Measurements from ENCODE around the gene ZBED1.
"Not testable (repeated sequence)": the region's sequence is repeated elsewhere in the genome, so short reads cannot be mapped to it uniquely, and the experiment has no call there.

The ZBED1 gene

GRCh38 chrX:2514131-2514530 is 13.4 kb upstream of the ZBED1 start:
- no peak overlapping the region for H3K4me3 ChIP-seq (ENCODE audit: low read length)
- H3K4me1 ChIP-seq (ENCODE audit: control insufficient read depth, insufficient read depth, low read length), result no peaks in the 10 kb centered on the region
- peaks cover 5% of the 10 kb centered on the region for H3K27me3 ChIP-seq (ENCODE audit: control insufficient read depth, insufficient read depth, low read length)
- H3K9ac ChIP-seq (ENCODE audit: low read length), result no peak overlapping the region
- H3K36me3 ChIP-seq (ENCODE audit: control insufficient read depth, insufficient read depth, low read length), result no peaks in the 10 kb centered on the region
- H3K9me3 ChIP-seq (ENCODE audit: control insufficient read depth, low read length), result no peaks in the 10 kb centered on the region

- no peaks in the 10 kb centered on the region for H3K9me3 ChIP-seq (ENCODE audit: control insufficient read depth, low read length)
- H3K4me1 ChIP-seq (ENCODE audit: control insufficient read depth, insufficient read depth, low read length), result no peaks in the 10 kb centered on the region
- no peak overlapping the region for H3K9ac ChIP-seq (ENCODE audit: low read length)
- no peak overlapping the region for H3K4me3 ChIP-seq (ENCODE audit: low read length)
- peaks cover 5% of the 10 kb centered on the region for H3K27me3 ChIP-seq (ENCODE audit: control insufficient read depth, insufficient read depth, low read length)
- H3K36me3 ChIP-seq (ENCODE audit: control insufficient read depth, insufficient read depth, low read length), result no peaks in the 10 kb centered on the region
Measured at GRCh38 chrX:2513121-2513664, 12.4 kb upstream of the ZBED1 start.

GRCh38 chrX:2512501-2512900 is 11.7 kb upstream of the ZBED1 start:
- no peaks in the 10 kb centered on the region for H3K36me3 ChIP-seq (ENCODE audit: control insufficient read depth, insufficient read depth, low read length)
- no peak overlapping the region for H3K4me3 ChIP-seq (ENCODE audit: low read length)
- H3K9me3 ChIP-seq (ENCODE audit: control insufficient read depth, low read length), result no peaks in the 10 kb centered on the region
- no peak overlapping the region for H3K9ac ChIP-seq (ENCODE audit: low read length)
- peaks cover 5% of the 10 kb centered on the region for H3K27me3 ChIP-seq (ENCODE audit: control insufficient read depth, insufficient read depth, low read length)
- no peaks in the 10 kb centered on the region for H3K4me1 ChIP-seq (ENCODE audit: control insufficient read depth, insufficient read depth, low read length)

- Histone ChIP-seq H3K9me3 (ENCODE audit: control insufficient read depth, low read length) (no peaks in the 10 kb centered on the region), H3K9ac (ENCODE audit: low read length) (no peak overlapping the region), H3K36me3 (ENCODE audit: control insufficient read depth, insufficient read depth, low read length) (no peaks in the 10 kb centered on the region), H3K27me3 (ENCODE audit: control insufficient read depth, insufficient read depth, low read length) (peaks cover 5% of the 10 kb centered on the region), H3K4me1 (ENCODE audit: control insufficient read depth, insufficient read depth, low read length) (no peaks in the 10 kb centered on the region), H3K4me3 (ENCODE audit: low read length) (no peak overlapping the region)
Measured at GRCh38 chrX:2511326-2511725, 10.6 kb upstream of the ZBED1 start.

DNA sequence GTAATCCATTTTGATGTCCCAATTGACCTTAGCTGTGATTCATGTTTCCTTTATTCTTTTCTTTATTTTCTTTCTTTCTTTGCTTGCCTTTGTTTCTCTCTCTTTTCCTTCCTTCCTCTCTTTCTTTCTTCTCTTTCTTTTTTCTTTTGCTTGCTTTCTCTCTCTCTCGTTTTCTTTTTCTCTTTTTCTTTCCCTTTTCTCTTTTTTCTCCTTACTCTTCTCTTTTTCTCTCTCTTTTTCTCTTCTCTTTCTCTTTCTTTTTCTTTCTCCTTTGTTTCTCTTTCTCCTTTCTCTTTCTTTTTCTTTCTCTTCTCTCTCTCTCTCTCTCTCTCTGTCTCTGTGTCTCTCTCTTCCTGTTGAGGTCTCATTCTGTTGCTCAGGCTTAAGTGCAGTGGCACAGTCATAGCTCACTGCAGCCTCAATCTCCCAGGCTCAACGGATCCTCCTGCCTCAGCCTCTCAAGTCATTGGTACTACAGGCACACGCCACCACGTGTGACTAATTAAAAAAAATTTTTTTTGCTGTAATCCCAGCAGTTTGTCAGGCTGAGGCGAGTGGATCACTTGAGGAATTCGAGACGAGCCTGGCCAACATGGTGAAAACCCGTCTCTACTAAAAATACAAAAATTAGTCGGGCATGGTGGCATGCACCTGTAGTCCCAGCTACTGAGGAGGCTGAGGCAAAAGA is 8.0 kb upstream of the ZBED1 start:
- H3K4me3 ChIP-seq (ENCODE audit: low read length), result no peak overlapping the region
- no peaks in the 10 kb centered on the region for H3K9me3 ChIP-seq (ENCODE audit: control insufficient read depth, low read length)
- no peaks in the 10 kb centered on the region for H3K27me3 ChIP-seq (ENCODE audit: control insufficient read depth, insufficient read depth, low read length)
- H3K4me1 ChIP-seq (ENCODE audit: control insufficient read depth, insufficient read depth, low read length), result no peaks in the 10 kb centered on the region
- no peaks in the 10 kb centered on the region for H3K36me3 ChIP-seq (ENCODE audit: control insufficient read depth, insufficient read depth, low read length)
- H3K9ac ChIP-seq (ENCODE audit: low read length), result no peak overlapping the region

DNA sequence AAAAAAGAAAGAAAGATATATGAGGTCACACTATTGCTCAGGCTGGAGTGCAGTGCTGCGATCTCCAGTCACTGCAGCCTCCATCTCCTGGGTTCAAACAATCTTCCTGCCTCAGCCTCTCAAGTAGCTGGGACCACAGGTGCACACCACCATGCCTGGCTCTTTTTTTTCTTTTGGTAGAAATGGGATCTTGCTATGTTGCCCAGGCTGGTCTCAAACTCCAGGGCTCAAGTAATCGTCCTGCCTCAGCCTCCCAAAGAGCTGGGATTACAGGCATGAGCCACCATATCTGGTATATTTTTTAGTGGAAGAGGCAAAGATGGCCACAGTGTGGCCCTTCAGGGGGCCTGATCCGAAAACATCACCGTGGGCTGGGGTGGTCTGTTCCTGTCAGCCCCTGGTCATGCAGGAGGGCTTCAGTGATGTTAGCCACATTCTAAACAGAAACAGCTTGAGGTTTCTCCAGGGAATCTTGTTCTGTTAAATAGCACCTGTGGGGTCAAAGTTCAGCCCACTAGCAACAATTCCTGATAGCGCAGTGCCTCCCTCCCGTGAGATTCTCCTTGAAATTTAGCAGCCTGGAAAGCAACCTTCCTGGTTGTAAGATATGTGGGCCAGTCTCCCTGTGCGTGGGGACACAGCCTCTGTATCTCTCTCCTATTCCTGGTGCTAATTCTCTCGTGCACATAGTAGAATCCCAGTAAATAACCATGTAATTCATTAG is 7.3 kb upstream of the ZBED1 start:
- H3K27me3 ChIP-seq (ENCODE audit: control insufficient read depth, insufficient read depth, low read length), result no peaks in the 10 kb centered on the region
- no peaks in the 10 kb centered on the region for H3K36me3 ChIP-seq (ENCODE audit: control insufficient read depth, insufficient read depth, low read length)
- no peak overlapping the region for H3K9ac ChIP-seq (ENCODE audit: low read length)
- H3K4me1 ChIP-seq (ENCODE audit: control insufficient read depth, insufficient read depth, low read length), result no peaks in the 10 kb centered on the region
- no peaks in the 10 kb centered on the region for H3K9me3 ChIP-seq (ENCODE audit: control insufficient read depth, low read length)
- no peak overlapping the region for H3K4me3 ChIP-seq (ENCODE audit: low read length)

- Histone ChIP-seq H3K36me3 (ENCODE audit: control insufficient read depth, insufficient read depth, low read length) (no peaks in the 10 kb centered on the region), H3K27me3 (ENCODE audit: control insufficient read depth, insufficient read depth, low read length) (no peaks in the 10 kb centered on the region), H3K9ac (ENCODE audit: low read length) (no peak overlapping the region), H3K4me3 (ENCODE audit: low read length) (no peak overlapping the region), H3K4me1 (ENCODE audit: control insufficient read depth, insufficient read depth, low read length) (no peaks in the 10 kb centered on the region), H3K9me3 (ENCODE audit: control insufficient read depth, low read length) (no peaks in the 10 kb centered on the region)
Measured at GRCh38 chrX:2507196-2507595, 6.4 kb upstream of the ZBED1 start.

DNA sequence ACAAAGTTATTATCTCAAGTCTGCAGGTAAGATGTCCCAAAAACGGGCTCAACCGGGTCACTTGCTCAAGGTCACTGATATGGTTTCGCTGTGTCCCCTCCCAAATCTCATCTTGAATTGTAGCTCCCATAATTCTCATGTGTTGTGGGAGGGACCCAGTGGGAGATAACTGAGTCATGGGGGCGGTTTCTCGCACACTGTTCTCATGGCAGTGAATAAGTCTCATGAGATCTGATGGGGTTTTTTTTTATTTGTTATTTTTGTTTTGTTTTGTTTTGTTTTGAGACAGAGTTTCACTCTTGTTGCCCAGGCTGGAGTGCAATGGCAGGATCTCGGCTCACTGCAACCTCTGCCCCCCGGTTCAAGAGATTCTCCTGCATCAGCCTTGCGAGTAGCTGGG is 4.6 kb upstream of the ZBED1 start:
- H3K4me3 ChIP-seq (ENCODE audit: low read length); H3K9me3 ChIP-seq (ENCODE audit: control insufficient read depth, low read length); H3K9ac ChIP-seq (ENCODE audit: low read length); H3K4me1 ChIP-seq (ENCODE audit: control insufficient read depth, insufficient read depth, low read length); H3K36me3 ChIP-seq (ENCODE audit: control insufficient read depth, insufficient read depth, low read length); H3K27me3 ChIP-seq (ENCODE audit: control insufficient read depth, insufficient read depth, low read length): not testable (repeated sequence)

DNA sequence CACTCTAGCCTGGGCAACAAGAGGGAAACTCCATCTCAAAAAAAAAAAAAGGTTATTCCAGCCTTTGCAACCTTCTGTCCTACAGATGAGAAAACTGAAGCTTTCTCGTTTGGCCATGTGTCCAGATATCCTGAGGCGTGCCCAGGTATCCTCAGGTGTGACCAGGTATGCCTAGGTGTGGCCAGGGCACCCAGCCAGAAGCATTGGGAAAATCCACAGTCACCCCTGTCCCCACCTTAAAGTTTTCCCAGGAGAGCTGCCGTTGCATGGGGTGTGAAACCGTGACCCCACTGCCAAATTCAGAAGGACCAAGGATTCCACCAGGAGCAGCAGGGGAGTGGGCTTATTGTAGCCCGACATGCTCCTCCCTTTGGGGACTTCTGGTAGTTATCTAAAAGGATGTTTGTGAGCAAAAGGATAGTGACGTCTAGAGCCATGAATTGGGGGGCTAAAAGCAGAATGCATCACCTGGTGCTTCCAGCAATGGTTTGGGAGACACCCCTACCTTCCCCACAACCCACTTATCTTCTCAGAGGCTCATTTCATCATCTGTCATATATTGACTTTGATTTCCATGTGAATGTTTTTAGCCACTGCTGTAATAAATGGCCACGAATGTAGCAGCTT is 4.0 kb upstream of the ZBED1 start:
- no peaks in the 10 kb centered on the region for H3K36me3 ChIP-seq (ENCODE audit: control insufficient read depth, insufficient read depth, low read length)
- H3K9me3 ChIP-seq (ENCODE audit: control insufficient read depth, low read length), result no peaks in the 10 kb centered on the region
- H3K4me3 ChIP-seq (ENCODE audit: low read length), result no peak overlapping the region
- H3K27me3 ChIP-seq (ENCODE audit: control insufficient read depth, insufficient read depth, low read length), result no peaks in the 10 kb centered on the region
- no peak overlapping the region for H3K9ac ChIP-seq (ENCODE audit: low read length)
- H3K4me1 ChIP-seq (ENCODE audit: control insufficient read depth, insufficient read depth, low read length), result peaks cover 7% of the 10 kb centered on the region

DNA sequence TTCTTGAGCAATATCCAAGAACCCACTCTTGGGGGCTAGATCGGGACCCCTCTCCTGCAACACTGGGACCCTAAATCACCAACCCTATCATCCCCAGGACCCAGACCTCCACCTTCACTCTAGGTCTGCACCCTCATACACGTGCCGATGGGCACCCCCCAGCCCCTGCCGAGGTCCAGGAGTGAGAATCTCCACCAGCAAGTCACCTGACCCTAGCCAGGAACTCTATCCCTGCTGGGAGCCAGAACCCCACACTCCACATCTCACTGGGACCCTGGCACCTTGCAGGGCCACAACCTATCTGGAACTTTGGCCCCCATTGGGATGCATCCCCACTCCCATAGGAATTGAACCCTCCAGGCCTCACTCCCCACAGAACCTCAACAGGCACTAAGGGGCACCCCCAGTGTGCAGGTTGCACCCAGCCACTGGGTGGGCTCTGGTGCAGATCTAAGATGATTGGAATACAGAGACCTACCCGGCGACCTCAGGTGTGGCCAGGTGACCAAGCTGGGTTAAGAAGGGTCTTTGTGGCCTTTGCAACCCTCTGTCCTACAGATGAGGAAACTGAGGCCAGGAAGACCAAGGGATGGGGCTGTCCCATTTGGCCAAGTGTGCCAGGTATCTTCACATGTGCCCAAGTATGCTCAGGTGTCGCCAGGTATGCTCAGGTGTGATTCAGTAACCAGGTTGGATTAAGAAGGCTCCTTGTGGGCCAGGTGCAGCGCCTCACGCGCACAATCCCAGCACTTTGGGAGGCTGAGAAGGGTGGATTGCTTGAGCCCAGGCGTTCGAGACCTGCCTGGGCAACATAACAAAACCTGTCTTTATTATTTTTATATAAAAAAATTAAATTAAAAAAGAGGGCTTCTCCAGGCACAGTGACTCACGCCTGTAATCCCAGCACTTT is 3.1 kb upstream of the ZBED1 start:
- Histone ChIP-seq H3K27me3 (ENCODE audit: control insufficient read depth, insufficient read depth, low read length) (no peaks in the 10 kb centered on the region), H3K4me1 (ENCODE audit: control insufficient read depth, insufficient read depth, low read length) (peaks cover 15% of the 10 kb centered on the region), H3K36me3 (ENCODE audit: control insufficient read depth, insufficient read depth, low read length) (no peaks in the 10 kb centered on the region), H3K9me3 (ENCODE audit: control insufficient read depth, low read length) (no peaks in the 10 kb centered on the region), H3K9ac (ENCODE audit: low read length) (no peak overlapping the region), H3K4me3 (ENCODE audit: low read length) (no peak overlapping the region)

DNA sequence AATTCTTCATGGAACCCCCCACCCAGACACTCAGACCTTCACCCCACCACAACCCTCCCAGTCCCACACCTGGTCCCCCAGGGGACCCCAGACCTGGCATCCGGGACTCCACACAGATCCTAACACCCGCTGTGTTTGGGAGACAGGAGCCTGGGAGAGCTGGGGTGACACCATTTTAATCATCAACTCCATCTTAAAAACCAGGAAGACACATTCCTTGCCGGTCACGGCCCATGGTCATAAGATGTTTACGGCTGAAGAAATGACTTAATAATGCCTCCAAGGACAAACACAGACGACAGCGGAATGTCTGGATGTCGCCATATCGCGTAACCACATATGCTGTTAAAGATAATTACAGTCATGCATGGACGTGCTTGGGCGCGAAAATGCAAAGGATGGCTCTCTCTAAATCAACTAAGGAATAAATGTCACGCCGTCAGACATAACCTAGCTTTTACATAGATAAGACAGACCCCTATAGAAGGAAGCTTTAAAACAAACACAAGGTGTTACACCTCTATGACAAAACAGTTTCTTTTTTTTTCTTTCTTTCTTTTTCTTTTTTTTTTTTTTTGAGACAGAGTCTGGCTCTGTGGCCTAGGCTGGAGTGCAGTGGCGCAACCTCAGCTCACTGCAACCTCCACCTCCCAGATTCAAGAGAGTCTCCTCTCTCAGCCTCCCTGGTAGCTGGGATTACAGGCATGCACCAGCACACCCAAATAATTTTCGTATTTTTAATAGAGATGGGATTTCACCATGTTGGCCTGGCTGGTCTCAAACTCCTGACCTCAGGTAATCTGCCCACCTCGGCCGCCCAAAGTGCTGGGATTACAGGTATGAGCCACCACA is 2.1 kb upstream of the ZBED1 start:
- Histone ChIP-seq H3K36me3 (ENCODE audit: control insufficient read depth, insufficient read depth, low read length) (no peaks in the 10 kb centered on the region), H3K27me3 (ENCODE audit: control insufficient read depth, insufficient read depth, low read length) (no peaks in the 10 kb centered on the region), H3K9me3 (ENCODE audit: control insufficient read depth, low read length) (no peaks in the 10 kb centered on the region), H3K4me1 (ENCODE audit: control insufficient read depth, insufficient read depth, low read length) (peaks cover 25% of the 10 kb centered on the region), H3K9ac (ENCODE audit: low read length) (no peak overlapping the region), H3K4me3 (ENCODE audit: low read length) (no peak overlapping the region)

All from mucosa of stomach (tissue), 1 donor.